ENCODE measurements around the gene ALS2CL. TPM values are rescaled to one million over a fixed set of nuclear protein-coding genes. Genes with fewer than 3 reads are reported as not detected.
"Not testable (repeated sequence)": the region's sequence is repeated elsewhere in the genome, so short reads cannot be mapped to it uniquely, and the experiment has no call there.

ALS2CL gene
- total and polyA plus RNA-seq, 10 of the 15 experiments (the other 5 are each of a cell fraction or from before 2014, with no cell fraction given) = 0.01 to 0.05 TPM; not detected in 8

GRCh38 chr3:46742992-46743585, 49.6 kb upstream of the ALS2CL start:
- no peak overlapping the region for H3K4me2 ChIP-seq (ENCODE audit: control insufficient read depth, insufficient read depth)
- CTCF ChIA-PET = no interaction called here
- no peak for DNase-seq (ENCODE audit: low read depth, low spot score)
- H3K4me3 ChIP-seq = no peak overlapping the region
- no peaks in the 10 kb centered on the region for H3K27me3 ChIP-seq (replicated peaks in 1 of 2; ENCODE audit: control insufficient read depth in 2 of 2, insufficient read depth in 2 of 2, low read length in 1 of 2)
- BruUV-seq (replicated peaks) = no TSS peak
- RAD21 ChIA-PET (ENCODE audit: unreplicated experiment) = no interaction called here
- peaks cover 8% of the 10 kb centered on the region; the same call in 1 of the 2 replicates for H3K4me1 ChIP-seq (ENCODE audit: control insufficient read depth, insufficient read depth, low read length)
- intact Hi-C loops (cut with micrococcal nuclease; ENCODE audit: unreplicated experiment) (no loop called here), in situ Hi-C loops (cut with MboI) (no loop called here)
- FAIRE-seq = no peak
- POLR2A ChIA-PET = no interaction called here
- no peak overlapping the region for H3K9ac ChIP-seq (ENCODE audit: control insufficient read depth, insufficient read depth, low read length)
- WGBS (ENCODE audit: insufficient coverage, insufficient replicate concordance, low lambda C conversion rate, missing lambda C conversion rate) = 77% methylated on average over 8 of the region's 12 CpGs
- no peak for TF ChIP-seq IKZF2 (IDR thresholded peaks at IDR 0.05)
- peak; percentile 62; the same call in 1 of the 2 replicates for TF ChIP-seq REST (IDR thresholded peaks at IDR 0.05; ENCODE audit: low read depth, low read length)
- no peaks in the 10 kb centered on the region for H3K9me3 ChIP-seq (replicated peaks; ENCODE audit: control insufficient read depth, insufficient read depth, low read length)
- H3K27ac ChIP-seq (ENCODE audit: control insufficient read depth, insufficient read depth) = no peak overlapping the region
- SMC1A ChIA-PET (ENCODE audit: uncharacterized antibody, unreplicated experiment) = no interaction called here
- H3K79me2 ChIP-seq (ENCODE audit: control insufficient read depth, insufficient read depth, low read length) = no peaks in the 10 kb centered on the region
- no peaks in the 10 kb centered on the region for H4K20me1 ChIP-seq (ENCODE audit: control insufficient read depth, insufficient read depth)
- ATAC-seq = no peak
- H3K36me3 ChIP-seq (ENCODE audit: control insufficient read depth in 2 of 2, insufficient read depth in 2 of 2, low read length in 1 of 2) = no peaks in the 10 kb centered on the region
- H2AFZ ChIP-seq (ENCODE audit: control insufficient read depth, low read depth, low read length) = no peak overlapping the region

DNA sequence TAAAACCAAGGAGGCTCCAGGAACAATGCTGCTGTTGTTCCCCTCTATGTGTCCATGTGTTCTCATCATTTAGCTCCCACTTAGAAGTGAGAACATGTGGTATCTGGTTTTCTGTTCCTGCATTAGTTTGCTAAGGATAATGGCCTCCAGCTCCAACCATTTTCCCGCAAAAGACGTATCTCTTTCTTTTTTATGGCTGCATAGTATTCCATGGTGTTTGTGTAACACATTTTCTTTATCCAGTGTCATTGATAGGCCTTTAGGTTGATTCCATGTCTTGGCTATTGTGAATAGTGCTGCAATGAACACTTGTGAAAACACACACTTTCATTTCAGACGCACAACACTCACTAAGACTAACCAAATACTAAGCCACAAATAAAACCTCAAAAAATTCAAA, 46.1 kb upstream of the ALS2CL start:
- CTCF ChIA-PET = interaction anchor here (1.3 kb wide), 1 partner anchor 12 kb away, joined by 3 read pairs; no protein-coding TSS in a partner anchor
- H3K36me3 ChIP-seq (ENCODE audit: control insufficient read depth in 2 of 2, insufficient read depth in 2 of 2, low read length in 1 of 2); H3K9ac ChIP-seq (ENCODE audit: control insufficient read depth, insufficient read depth, low read length); H3K4me1 ChIP-seq (ENCODE audit: control insufficient read depth, insufficient read depth, low read length); H3K27me3 ChIP-seq (replicated peaks in 1 of 2; ENCODE audit: control insufficient read depth in 2 of 2, insufficient read depth in 2 of 2, low read length in 1 of 2); POLR2A ChIA-PET; ATAC-seq; H3K4me2 ChIP-seq (ENCODE audit: control insufficient read depth, insufficient read depth); BruUV-seq (replicated peaks); H2AFZ ChIP-seq (ENCODE audit: control insufficient read depth, low read depth, low read length); H3K4me3 ChIP-seq; RAD21 ChIA-PET (ENCODE audit: unreplicated experiment); H3K27ac ChIP-seq (ENCODE audit: control insufficient read depth, insufficient read depth); FAIRE-seq; H3K9me3 ChIP-seq (replicated peaks; ENCODE audit: control insufficient read depth, insufficient read depth, low read length); SMC1A ChIA-PET (ENCODE audit: uncharacterized antibody, unreplicated experiment); intact Hi-C loops (cut with micrococcal nuclease; ENCODE audit: unreplicated experiment); H3K79me2 ChIP-seq (ENCODE audit: control insufficient read depth, insufficient read depth, low read length); H4K20me1 ChIP-seq (ENCODE audit: control insufficient read depth, insufficient read depth); in situ Hi-C loops (cut with MboI); DNase-seq (ENCODE audit: low read depth, low spot score): not testable (repeated sequence)
- 27% methylated on average over 3 of the region's 3 CpGs for WGBS (ENCODE audit: insufficient coverage, insufficient replicate concordance, low lambda C conversion rate, missing lambda C conversion rate)
